NB4 (cell line): ENCODE measurements around the gene AP1G2.

Experiments
- DNase-seq: peaks from one replicate; pipeline ENCODE4 v3.0.0; 2010; ENCODE audit warnings: low read depth
- H3K4me3 ChIP-seq: one replicate; pipeline ENCODE4 v1.5.1; 2011; ENCODE audit warnings: mild to moderate bottlenecking, low read depth, low read length, moderate library complexity
- CTCF ChIP-seq: IDR thresholded peaks from one replicate; pipeline ENCODE4 v1.5.1; 2012; ENCODE audit warnings: low read depth, low read length
- MAX ChIP-seq: IDR thresholded peaks from 2 replicates; pipeline ENCODE4 v1.6.1; 2011; ENCODE audit warnings: low read depth, low read length
- MYC ChIP-seq: IDR thresholded peaks from 2 replicates; pipeline ENCODE4 v1.6.1; 2011; ENCODE audit warnings: low read depth, low read length
- POLR2A ChIP-seq: IDR thresholded peaks from 2 replicates; pipeline ENCODE4 v1.6.1; 2011; ENCODE audit warnings: mild to moderate bottlenecking; ENCODE audit not compliant: insufficient read length; ENCODE audit errors: extremely low read depth

AP1G2 gene

GRCh38 chr14:23577004-23577681 lies 9.6 kb upstream of the AP1G2 start:
- DNase-seq: no peak
- no peak overlapping the region for H3K4me3 ChIP-seq
- TF ChIP-seq CTCF (no peak), MYC (no peak), POLR2A (no peak), MAX (no peak)

- TF ChIP-seq MYC (no peak), POLR2A (no peak), MAX (no peak)
- H3K4me3 ChIP-seq: no peak overlapping the region
- no peak for DNase-seq
Measured at GRCh38 chr14:23573384-23574015, 5.9 kb upstream of the AP1G2 start.

- DNase-seq: no peak
- no peak overlapping the region for H3K4me3 ChIP-seq
- TF ChIP-seq MYC (no peak), CTCF (no peak), MAX (no peak), POLR2A (no peak)
Measured at GRCh38 chr14:23572836-23573235, 5.2 kb upstream of the AP1G2 start.

- no peak for DNase-seq
- TF ChIP-seq MYC (no peak), POLR2A (no peak), CTCF (no peak), MAX (no peak)
- H3K4me3 ChIP-seq: no peak overlapping the region
Measured at GRCh38 chr14:23572524-23572828, 4.9 kb upstream of the AP1G2 start.

- no peak for TF ChIP-seq POLR2A
- H3K4me3 ChIP-seq: no peak overlapping the region
- no peak for DNase-seq
Measured at GRCh38 chr14:23571701-23572523, 4.3 kb upstream of the AP1G2 start.

- DNase-seq: no peak
- no peak for TF ChIP-seq MAX
- no peak for TF ChIP-seq POLR2A
- no peak for TF ChIP-seq CTCF
- no peak for TF ChIP-seq MYC
- no peak overlapping the region for H3K4me3 ChIP-seq
Measured at GRCh38 chr14:23570806-23571483, 3.4 kb upstream of the AP1G2 start.
